GM12892 (cell line): ENCODE results near the gene APH1B.

Experiments
- POLR2A ChIP-seq: IDR thresholded peaks from 2 replicates; pipeline ENCODE4 v1.6.1; 2011; ENCODE audit warnings: low read depth, low read length, control low read depth
- POLR2AphosphoS5 ChIP-seq: IDR thresholded peaks from 2 replicates; pipeline ENCODE4 v1.6.1; 2011; ENCODE audit warnings: low read depth, low read length, control low read depth

- TF ChIP-seq POLR2A: no peak
- TF ChIP-seq POLR2AphosphoS5: no peak
Measured at GRCh38 chr15:63254991-63255390, 22.4 kb upstream of the APH1B start.
